Activated CD4-positive, alpha-beta T cell treated with anti-CD3 and anti-CD28 coated beads, Interleukin-2, amount 10 ng/mL, durations not matched to agents 7 days and 5 days (primary cell): Measurements from ENCODE around the gene PCSK5. TPM values are rescaled to one million over a fixed set of nuclear protein-coding genes. Genes with fewer than 3 reads are reported as not detected.
A peak's percentile ranks its signal among the peaks of the same experiment; 100 is the strongest.

Source experiments
- CTCF ChIA-PET: fragments of 350-600 bp; sonication (Branson Sonifier 250); formaldehyde crosslinking; loops from one replicate; lab custom pipeline; 2021; ENCODE audit warnings: antibody characterized with exemption; lab: Charles Lee
- POLR2A ChIA-PET: fragments of 350-600 bp; sonication (Branson Sonifier 250); formaldehyde crosslinking; loops from one replicate; lab custom pipeline; 2021; ENCODE audit warnings: antibody characterized with exemption; lab: Charles Lee
- DNase-seq: peaks from one replicate; pipeline ENCODE4 v3.0.0-alpha.2; 2020
- H3K27ac Mint-ChIP-seq: one replicate; pipeline ENCODE4 v1.8.0; 2021; ENCODE audit warnings: mild to moderate bottlenecking, moderate library complexity, mixed read lengths
- H3K27me3 Mint-ChIP-seq: one replicate; pipeline ENCODE4 v1.8.0; 2021; ENCODE audit warnings: mixed read lengths
- H3K36me3 Mint-ChIP-seq: one replicate; pipeline ENCODE4 v1.8.0; 2021; ENCODE audit warnings: low read depth, mixed read lengths
- H3K4me1 Mint-ChIP-seq: one replicate; pipeline ENCODE4 v1.8.0; 2021; ENCODE audit warnings: mixed read lengths
- H3K4me3 Mint-ChIP-seq: one replicate; pipeline ENCODE4 v1.8.0; 2021; ENCODE audit warnings: mild to moderate bottlenecking, moderate library complexity, mixed read lengths
- H3K9me3 Mint-ChIP-seq: one replicate; pipeline ENCODE4 v1.8.0; 2021; ENCODE audit warnings: mixed read lengths
- total RNA-seq, 2 experiments: library from RNA; stranded (reverse); gene quantifications; one replicate each; pipeline ENCODE4 v1.2.3, GENCODE V29; 2021

PCSK5 gene
- total RNA-seq, 2 experiments from 2014 or later = 3.9 to 4.3 TPM

DNA sequence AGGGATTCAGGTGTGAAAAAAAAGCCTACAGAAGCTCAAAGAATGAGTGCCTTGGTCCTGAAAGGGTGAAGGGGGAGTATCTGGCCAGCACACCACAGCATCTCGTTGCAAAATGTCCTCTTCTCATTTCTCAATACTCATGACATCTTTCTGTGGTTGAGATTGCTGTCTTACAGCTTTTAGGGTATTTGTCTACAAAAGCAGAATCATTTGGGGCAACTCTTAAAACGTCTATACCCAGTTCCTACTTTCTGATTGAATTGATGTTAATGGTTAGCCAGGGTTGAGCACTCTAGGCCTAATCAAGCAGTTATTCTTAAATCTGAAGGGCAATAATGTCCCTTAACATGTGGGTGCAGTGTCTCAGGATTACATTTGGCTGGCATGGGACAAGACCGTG is 21.2 kb upstream of the PCSK5 start:
- no peaks in the 10 kb centered on the region for H3K36me3 Mint-ChIP-seq
- no peak for DNase-seq
- H3K4me3 Mint-ChIP-seq = no peak overlapping the region
- no peak overlapping the region for H3K27ac Mint-ChIP-seq
- no peaks in the 10 kb centered on the region for H3K9me3 Mint-ChIP-seq
- peaks cover 2% of the 10 kb centered on the region for H3K4me1 Mint-ChIP-seq
- POLR2A ChIA-PET = no interaction called here
- peaks cover 3% of the 10 kb centered on the region for H3K27me3 Mint-ChIP-seq
- CTCF ChIA-PET = interaction anchor here (0.6 to 1.0 kb wide), 2 partner anchors 10 to 725 kb away, joined by 3 to 5 read pairs; no protein-coding TSS in a partner anchor

- no peak overlapping the region for H3K27ac Mint-ChIP-seq
- peaks cover 2% of the 10 kb centered on the region for H3K4me1 Mint-ChIP-seq
- POLR2A ChIA-PET = no interaction called here
- H3K9me3 Mint-ChIP-seq = no peaks in the 10 kb centered on the region
- DNase-seq = no peak
- peaks cover 2% of the 10 kb centered on the region for H3K27me3 Mint-ChIP-seq
- H3K4me3 Mint-ChIP-seq = no peak overlapping the region
- no peaks in the 10 kb centered on the region for H3K36me3 Mint-ChIP-seq
- CTCF ChIA-PET = no interaction called here
Measured at GRCh38 chr9:75870450-75870849, 20.0 kb upstream of the PCSK5 start.

DNA sequence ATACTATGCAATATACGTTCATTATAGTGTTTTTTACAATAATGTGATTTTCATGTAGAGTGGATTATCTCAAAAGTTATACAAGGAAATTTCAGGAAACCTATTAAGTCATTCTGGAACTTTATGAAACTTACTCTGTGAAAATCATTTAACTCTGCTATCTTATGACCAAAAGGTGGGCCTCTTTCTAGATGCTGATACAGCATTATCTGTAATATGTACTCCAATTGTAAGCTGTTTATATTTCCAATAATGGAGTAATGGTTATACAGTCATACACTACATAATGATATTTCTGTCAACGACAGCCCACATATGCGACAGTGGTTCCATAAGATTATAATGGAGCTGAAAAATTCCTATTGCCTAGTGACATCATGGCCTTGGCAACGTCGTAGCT is 18.8 kb upstream of the PCSK5 start:
- peaks cover 2% of the 10 kb centered on the region for H3K27me3 Mint-ChIP-seq
- no peak overlapping the region for H3K27ac Mint-ChIP-seq
- ChIA-PET CTCF (no interaction called here), POLR2A (no interaction called here)
- no peaks in the 10 kb centered on the region for H3K36me3 Mint-ChIP-seq
- H3K4me3 Mint-ChIP-seq = no peak overlapping the region
- DNase-seq = no peak
- no peaks in the 10 kb centered on the region for H3K9me3 Mint-ChIP-seq
- peaks cover 2% of the 10 kb centered on the region for H3K4me1 Mint-ChIP-seq

- Mint-ChIP-seq H3K4me1 (peaks cover 2% of the 10 kb centered on the region), H3K27me3 (no peaks in the 10 kb centered on the region), H3K27ac (no peak overlapping the region), H3K4me3 (no peak overlapping the region), H3K36me3 (no peaks in the 10 kb centered on the region), H3K9me3 (no peaks in the 10 kb centered on the region)
- POLR2A ChIA-PET = no interaction called here
- CTCF ChIA-PET = no interaction called here
- DNase-seq = no peak
Measured at GRCh38 chr9:75873712-75874111, 16.8 kb upstream of the PCSK5 start.

- ChIA-PET CTCF (interaction anchor here (1.3 kb wide), 2 partner anchors 10 to 12 kb away, joined by 3 to 6 read pairs; no protein-coding TSS in a partner anchor), POLR2A (no interaction called here)
- Mint-ChIP-seq H3K4me3 (no peak overlapping the region), H3K27me3 (peaks cover 2% of the 10 kb centered on the region), H3K27ac (no peak overlapping the region), H3K4me1 (no peaks in the 10 kb centered on the region), H3K36me3 (no peaks in the 10 kb centered on the region), H3K9me3 (no peaks in the 10 kb centered on the region)
- no peak for DNase-seq
Measured at GRCh38 chr9:75876999-75877640, 13.4 kb upstream of the PCSK5 start.

GRCh38 chr9:75878488-75878860 is 12.0 kb upstream of the PCSK5 start:
- no peaks in the 10 kb centered on the region for H3K36me3 Mint-ChIP-seq
- DNase-seq = no peak
- no peaks in the 10 kb centered on the region for H3K4me1 Mint-ChIP-seq
- H3K27ac Mint-ChIP-seq = no peak overlapping the region
- H3K27me3 Mint-ChIP-seq = peaks cover 2% of the 10 kb centered on the region
- CTCF ChIA-PET = interaction anchor here (1.3 kb wide), 1 partner anchor 13 kb away, joined by 6 read pairs; no protein-coding TSS in a partner anchor
- POLR2A ChIA-PET = no interaction called here
- H3K4me3 Mint-ChIP-seq = no peak overlapping the region
- H3K9me3 Mint-ChIP-seq = no peaks in the 10 kb centered on the region

GRCh38 chr9:75880618-75881017 is 9.9 kb upstream of the PCSK5 start:
- Mint-ChIP-seq H3K9me3 (no peaks in the 10 kb centered on the region), H3K27ac (no peak overlapping the region), H3K27me3 (peaks cover 2% of the 10 kb centered on the region), H3K36me3 (no peaks in the 10 kb centered on the region), H3K4me1 (no peaks in the 10 kb centered on the region), H3K4me3 (no peak overlapping the region)
- ChIA-PET POLR2A (no interaction called here), CTCF (no interaction called here)
- no peak for DNase-seq

DNA sequence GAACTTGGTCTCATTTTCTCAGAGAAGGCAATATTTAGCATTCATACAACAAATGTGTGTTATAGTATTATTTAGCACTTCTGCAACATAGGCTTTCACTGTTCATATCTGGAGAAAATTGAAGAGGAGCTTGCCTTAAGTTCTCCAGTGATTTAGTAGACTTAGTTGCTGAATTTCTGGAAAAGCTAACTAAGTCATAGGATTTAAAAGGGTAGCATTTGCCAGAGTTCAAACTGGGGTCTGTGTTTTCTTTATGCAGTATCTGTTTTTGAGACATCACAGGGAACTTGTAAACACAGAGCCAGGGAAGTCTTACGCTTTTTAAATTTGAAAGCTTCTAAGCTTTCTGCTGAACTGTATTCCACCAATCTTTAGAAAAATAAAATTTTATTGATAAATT is 8.7 kb upstream of the PCSK5 start:
- H3K4me3 Mint-ChIP-seq = no peak overlapping the region
- H3K27ac Mint-ChIP-seq = no peak overlapping the region
- H3K9me3 Mint-ChIP-seq = no peaks in the 10 kb centered on the region
- CTCF ChIA-PET = no interaction called here
- DNase-seq = no peak
- H3K27me3 Mint-ChIP-seq = peaks cover 2% of the 10 kb centered on the region
- no peaks in the 10 kb centered on the region for H3K4me1 Mint-ChIP-seq
- H3K36me3 Mint-ChIP-seq = no peaks in the 10 kb centered on the region
- POLR2A ChIA-PET = no interaction called here

GRCh38 chr9:75885652-75886051 is 4.8 kb upstream of the PCSK5 start:
- CTCF ChIA-PET = interaction anchor here (0.6 kb wide), 1 partner anchor 32 kb away, joined by 3 read pairs; no protein-coding TSS in a partner anchor

DNA sequence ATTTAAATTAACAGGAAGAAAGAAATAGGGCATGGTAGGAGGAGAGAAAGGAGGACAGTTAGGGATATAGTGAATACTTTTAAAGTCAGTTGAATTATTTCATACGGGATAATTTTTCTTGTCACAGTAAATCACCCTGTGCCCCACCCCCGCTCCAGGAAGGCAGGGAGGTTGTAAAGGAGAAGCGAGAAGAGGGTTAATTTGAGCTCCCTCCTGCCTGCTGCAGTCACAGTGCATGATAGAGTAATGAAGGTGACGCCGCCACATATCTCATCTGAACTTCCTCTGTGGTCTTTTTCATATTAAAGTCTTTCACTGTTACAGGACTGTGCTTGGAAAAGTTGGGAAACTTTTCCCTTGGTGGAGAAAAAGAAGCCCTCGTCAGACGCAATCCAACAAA is 896 bp upstream of the PCSK5 start:
- no peak for DNase-seq
- peak overlapping the region; percentile 65 for H3K27ac Mint-ChIP-seq

More at GRCh38 chr9:75885652-75886051, 4.8 kb upstream of the PCSK5 start:
- Mint-ChIP-seq H3K27me3 (peaks cover 13% of the 10 kb centered on the region), H3K4me3 (no peak overlapping the region), H3K36me3 (no peaks in the 10 kb centered on the region), H3K9me3 (no peaks in the 10 kb centered on the region), H3K4me1 (peaks cover 14% of the 10 kb centered on the region), H3K27ac (no peak overlapping the region)
- POLR2A ChIA-PET = no interaction called here
- no peak for DNase-seq

DNA sequence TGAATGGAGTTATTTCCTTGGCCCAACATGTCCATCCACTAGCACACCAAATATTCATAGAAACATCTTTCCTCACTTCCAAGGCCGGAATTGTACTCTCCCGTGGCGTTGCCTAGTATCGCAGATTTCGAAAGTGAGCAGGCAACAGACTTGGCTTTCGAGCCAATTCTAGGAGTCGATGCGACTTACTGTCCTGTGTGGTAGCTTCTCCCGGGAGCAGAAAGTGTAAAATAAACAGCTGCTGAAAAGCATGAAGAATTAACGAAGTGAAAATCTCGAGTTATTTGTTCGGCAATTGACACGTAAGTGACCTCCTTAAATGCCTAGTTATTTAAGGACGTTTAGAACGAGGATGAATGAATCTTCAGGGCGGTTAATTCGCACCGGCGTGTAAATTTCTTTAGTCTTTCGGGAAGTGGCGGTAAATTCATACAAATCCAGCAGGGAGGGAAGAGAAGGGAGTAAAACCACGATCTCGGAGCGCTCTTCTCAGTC is 449 bp upstream of the PCSK5 start:
- DNase-seq = peak; percentile 33
- CTCF ChIA-PET = interaction anchor here (0.7 to 1.4 kb wide), 2 partner anchors 116 to 505 kb away, joined by 3 read pairs; partner anchors contain the start of gene RFK
- POLR2A ChIA-PET = no interaction called here
- Mint-ChIP-seq H3K36me3 (no peaks in the 10 kb centered on the region), H3K27ac (peak overlapping the region; percentile 83), H3K9me3 (no peaks in the 10 kb centered on the region), H3K4me3 (peak overlapping the region; percentile 84), H3K4me1 (peaks cover 33% of the 10 kb centered on the region), H3K27me3 (peaks cover 32% of the 10 kb centered on the region)

More for the DNA sequence above, 896 bp upstream of the PCSK5 start:
- no peaks in the 10 kb centered on the region for H3K9me3 Mint-ChIP-seq
- no peaks in the 10 kb centered on the region for H3K36me3 Mint-ChIP-seq
- ChIA-PET POLR2A (no interaction called here), CTCF (interaction anchor here (1.4 kb wide), 1 partner anchor 505 kb away, joined by 3 read pairs; the partner anchor contains the start of gene RFK)
- H3K27me3 Mint-ChIP-seq = peaks cover 32% of the 10 kb centered on the region
- peak overlapping the region; percentile 84 for H3K4me3 Mint-ChIP-seq
- peaks cover 33% of the 10 kb centered on the region for H3K4me1 Mint-ChIP-seq

DNA sequence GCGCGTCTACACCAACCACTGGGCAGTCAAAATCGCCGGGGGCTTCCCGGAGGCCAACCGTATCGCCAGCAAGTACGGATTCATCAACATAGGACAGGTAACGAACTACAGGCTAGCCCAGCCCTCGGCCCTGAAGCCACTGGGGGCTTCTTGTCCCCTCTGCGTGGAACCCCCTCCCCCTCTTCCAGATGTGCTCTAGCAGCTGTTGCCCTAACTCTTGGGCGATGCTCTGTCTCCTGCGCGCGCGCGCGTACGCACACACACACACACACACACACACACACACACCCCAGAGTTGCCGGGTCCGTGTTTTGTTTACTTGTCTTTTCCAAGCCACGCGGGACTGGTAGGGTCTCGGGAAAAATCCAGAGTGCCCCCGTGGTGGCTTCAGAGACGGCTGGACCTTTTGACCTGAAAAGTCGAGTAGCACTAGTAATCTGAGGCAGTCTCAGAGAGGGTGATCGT is 836 bp downstream of the PCSK5 start:
- H3K27me3 Mint-ChIP-seq = peaks cover 32% of the 10 kb centered on the region
- H3K36me3 Mint-ChIP-seq = no peaks in the 10 kb centered on the region
- H3K27ac Mint-ChIP-seq = peak overlapping the region; percentile 72
- ChIA-PET POLR2A (no interaction called here), CTCF (no interaction called here)
- H3K4me1 Mint-ChIP-seq = peaks cover 33% of the 10 kb centered on the region
- peak; percentile 46 for DNase-seq
- H3K4me3 Mint-ChIP-seq = peak overlapping the region; percentile 84
- no peaks in the 10 kb centered on the region for H3K9me3 Mint-ChIP-seq

- Mint-ChIP-seq H3K4me1 (peaks cover 33% of the 10 kb centered on the region), H3K9me3 (no peaks in the 10 kb centered on the region), H3K36me3 (no peaks in the 10 kb centered on the region), H3K27me3 (peaks cover 31% of the 10 kb centered on the region), H3K4me3 (peak overlapping the region; percentile 84), H3K27ac (peak overlapping the region; percentile 72)
- ChIA-PET POLR2A (no interaction called here), CTCF (no interaction called here)
- peak; percentile 10 for DNase-seq
Measured at GRCh38 chr9:75891771-75892215, 1.3 kb downstream of the PCSK5 start.
